Stimulated activated CD8-positive, alpha-beta memory T cell treated with anti-CD3 and anti-CD28 coated beads, Interleukin-2, amount 100 ng/mL, for 48 hours (primary cell): ENCODE data around the gene ALOX5.

Experiments used
- DNase-seq, 2 donors: peaks; one replicate each; pipeline ENCODE4 v3.0.0-alpha.2; 2020; ENCODE audit warnings: low read depth in 2 of 2

Gene ALOX5

DNA sequence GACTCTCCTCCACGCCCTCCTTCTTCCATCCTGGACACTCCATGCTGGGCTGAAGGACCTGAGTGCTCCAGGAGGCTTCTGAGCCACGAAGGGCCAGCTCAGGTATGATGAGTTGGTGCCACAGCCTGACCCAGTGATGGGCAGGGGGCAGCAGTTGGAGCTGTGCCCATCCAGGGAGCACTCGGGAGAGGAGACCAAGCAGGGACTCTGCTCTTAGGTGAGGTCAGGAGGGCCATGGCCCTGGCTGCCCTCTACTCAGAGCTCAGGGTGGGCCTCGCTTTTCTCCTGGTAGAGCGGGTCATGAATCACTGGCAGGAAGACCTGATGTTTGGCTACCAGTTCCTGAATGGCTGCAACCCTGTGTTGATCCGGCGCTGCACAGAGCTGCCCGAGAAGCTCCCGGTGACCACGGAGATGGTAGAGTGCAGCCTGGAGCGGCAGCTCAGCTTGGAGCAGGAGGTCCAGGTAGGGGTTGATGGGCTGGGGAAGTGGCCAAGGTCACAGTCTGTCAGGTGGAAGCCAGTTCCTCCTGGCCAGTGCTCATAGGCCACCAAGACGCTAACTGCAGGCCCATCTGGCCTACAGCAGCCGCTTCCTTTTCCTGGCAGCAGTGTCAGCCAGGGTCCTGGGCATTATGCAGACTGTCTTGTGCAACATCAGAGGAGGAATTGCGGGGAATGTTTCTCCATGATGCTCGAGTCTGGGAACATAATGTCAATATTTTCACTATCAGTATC is 50.8 kb downstream of the ALOX5 start:
- DNase-seq, result no peak

DNA sequence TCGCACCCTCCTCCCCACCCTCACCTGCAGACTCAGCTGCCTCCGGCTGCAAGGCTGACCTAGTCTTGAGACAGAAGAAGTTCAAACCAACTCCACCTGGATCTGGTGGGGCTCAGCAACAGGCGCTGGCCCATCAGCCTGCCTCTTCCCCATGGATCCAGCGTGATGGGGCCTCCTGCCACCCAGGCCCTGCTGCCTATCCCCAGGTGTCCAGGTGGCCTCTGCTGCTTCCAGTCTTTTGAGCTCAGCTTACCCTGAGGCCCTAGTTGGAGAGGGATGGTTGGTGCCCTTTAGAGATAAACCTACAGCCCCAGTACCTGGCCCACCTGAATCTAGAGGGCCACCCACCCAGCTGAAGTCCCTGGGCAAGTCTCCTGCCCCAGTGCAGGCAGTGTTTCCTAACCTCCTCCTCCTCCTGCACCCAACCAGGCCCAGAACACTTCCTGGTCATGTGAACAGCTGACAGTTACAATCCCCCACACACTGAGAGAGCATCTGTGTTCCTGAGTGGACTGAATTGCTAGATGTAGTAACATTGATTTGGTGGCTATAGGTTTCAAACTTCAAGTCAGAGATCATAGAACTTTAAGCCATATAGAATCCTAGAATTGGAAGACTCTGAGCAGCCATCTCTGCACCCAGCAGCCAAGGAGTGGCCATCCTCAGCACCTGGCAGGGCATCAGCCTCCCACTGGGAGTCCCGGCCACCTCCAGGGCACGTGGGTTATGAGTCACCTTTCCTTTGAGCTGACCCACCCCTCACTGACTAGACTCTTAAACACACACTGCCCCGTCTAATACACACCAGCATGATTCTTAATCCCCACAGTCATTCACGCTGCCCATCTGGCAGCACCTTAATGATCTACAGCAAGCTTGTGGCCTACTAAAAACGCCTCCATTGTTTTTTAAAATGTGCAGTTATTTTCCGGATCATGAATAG is 51.9 kb downstream of the ALOX5 start:
- no peak for DNase-seq

DNA sequence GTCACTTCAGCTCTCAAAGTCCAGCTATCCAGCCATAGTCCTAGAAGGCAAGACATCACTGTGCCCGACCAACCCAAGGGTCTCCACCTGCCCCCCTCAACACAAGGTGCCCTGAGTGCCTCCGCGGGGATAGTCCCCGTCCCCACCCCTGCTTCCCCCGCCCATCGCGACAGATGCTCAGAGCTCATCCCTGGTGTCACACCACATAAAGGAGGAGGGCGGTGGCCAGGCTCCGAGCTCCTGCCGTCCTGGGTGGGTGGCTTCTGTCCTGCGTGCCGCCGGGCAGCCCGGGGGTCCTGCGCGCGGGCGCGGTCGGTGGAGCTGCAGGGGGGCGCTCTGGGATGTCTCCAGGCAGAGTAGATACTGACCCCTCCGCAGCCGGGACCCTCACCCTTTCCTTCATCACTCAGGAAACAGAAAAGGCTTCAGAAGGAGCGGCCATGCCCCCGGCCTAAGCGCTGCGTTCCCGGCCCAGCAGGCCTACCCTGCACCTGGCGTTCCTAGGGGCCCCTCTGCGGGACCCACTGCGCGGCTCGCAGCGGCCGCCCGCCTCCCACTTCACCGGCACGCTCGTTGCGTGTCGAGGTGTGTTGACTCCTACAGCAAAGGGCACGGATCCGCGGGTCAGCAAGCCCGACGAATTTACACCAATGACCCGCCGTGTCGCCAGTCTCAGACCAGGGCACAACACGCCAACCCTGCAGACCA is 53.4 kb downstream of the ALOX5 start:
- DNase-seq, result no peak

DNA sequence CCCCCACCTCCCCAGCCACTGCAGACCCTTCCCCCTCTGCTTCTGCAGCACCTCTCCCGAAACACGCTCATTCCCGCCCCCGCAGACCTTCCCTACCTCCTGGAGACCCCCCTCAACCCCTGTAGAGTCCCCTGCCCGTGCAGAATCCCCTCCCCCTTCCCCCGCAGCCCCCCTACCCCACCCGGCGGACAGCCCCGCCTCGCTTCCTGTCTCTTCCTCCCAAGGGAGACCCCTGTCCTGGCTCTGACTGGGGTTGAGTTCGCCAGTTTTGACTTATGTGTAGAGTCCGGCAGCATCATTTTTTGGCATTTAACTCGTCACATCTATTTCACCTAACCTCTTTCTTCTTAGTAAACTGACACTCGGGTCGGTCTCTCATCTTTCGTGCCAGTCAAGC is 54.0 kb downstream of the ALOX5 start:
- DNase-seq, result no peak

DNA sequence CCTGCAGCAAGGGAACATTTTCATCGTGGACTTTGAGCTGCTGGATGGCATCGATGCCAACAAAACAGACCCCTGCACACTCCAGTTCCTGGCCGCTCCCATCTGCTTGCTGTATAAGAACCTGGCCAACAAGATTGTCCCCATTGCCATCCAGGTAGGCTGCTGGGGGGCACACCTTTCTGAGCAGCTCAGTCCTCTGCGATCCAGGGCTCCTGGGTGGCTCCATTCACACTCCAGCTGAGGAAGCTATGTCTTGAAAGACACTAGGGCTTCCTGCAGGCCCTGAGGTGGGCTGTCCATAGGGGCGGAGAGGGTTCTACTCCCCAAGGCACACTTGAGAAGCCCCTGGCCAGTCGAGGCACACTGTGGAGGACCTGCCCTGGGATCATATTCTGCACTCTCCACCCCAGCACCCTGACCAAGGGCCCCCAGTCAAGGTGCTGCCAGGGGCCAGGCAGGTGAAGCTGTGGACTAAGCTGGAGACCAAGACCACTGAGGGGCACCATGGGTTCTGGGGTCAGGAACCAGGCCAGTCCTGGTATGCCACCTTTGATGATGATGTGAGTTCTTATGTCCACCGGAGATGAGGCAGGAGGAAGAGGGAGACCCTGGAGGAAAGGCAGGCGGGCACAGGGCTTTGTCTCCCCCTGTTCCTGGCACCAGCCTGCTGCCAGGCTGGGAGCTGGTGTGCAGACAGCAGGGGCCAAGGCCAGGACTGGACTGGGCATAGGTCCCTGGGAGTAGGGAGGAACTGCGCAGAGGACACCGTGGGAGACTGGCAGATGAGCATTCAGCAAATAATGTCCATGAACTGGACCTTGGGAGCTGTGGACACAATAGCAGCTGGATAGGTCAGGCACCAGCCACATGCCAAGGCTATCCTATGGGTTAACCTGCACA is 54.8 kb downstream of the ALOX5 start:
- no peak for DNase-seq

DNA sequence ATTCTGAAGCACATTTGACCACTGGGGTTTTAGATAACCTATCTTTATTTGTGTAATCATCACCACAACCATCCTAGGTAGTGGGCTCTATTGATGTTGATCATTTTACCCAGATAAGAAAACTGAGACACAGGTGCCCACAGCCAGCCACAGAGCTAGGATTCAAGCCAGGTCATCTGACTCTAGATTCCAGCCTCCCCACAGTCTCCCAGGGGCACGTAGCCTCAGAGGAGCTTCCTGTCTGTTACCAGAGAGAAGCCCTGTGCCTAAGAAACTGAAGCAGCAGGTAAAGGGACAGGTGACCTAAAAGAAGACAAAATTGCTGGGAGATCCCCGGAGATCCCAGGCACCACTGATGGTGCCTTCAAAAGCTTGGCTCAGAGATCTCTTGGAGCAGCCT is 55.8 kb downstream of the ALOX5 start:
- no peak for DNase-seq

DNA sequence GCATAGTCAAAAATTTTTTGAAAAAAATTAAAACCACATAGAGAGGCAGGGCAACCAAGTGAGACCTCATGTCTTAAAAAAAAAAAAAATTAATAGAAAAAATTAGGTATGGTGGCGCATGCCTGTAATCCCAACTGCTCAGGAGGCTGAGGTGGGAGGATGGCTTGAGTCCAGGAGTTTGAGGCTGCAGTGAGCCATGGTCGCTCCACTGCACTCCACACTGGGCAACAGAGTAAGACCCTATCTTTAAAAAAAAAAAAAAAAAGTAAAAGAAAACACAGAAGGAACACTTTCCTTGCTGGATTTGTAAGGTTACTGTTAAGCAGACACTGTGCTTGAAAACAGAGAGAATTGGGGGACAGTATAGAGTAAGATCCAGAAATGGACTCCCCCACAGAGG is 58.1 kb downstream of the ALOX5 start:
- DNase-seq, result no peak

DNA sequence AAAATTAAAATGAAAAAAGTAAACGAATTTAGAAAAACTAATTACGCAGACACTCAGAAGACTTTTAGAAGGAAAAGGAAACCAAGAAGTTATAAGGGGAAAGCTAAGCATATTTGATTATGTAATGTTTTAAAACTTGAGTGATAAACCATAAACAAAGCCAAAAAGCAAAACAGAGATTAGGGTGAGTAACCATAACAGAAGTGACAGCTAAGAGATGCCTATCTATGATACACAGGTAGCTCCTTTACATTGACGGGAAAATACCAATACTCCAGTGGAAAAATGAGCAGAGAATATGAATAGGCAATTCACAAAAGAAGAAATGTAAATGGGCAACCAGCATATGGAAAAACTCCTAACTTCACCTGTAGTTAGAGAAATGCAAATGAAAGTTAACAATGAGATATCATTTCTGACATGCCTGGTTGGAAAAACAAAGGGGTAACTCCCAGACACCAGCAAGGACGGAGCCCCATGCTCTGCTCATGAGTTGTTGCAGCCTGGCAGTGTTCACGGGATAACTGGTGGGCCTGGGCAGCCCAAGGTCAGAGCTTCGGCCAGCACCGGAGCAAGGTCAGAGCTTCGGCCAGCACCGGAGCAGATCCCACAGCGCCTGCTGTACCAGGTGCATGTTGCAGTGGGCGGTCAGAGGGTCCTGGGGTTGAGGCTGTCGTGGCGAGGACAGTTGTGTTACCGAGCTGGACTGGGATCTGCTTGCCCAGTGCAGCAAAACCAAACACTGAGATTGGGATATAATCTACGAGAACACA is 58.9 kb downstream of the ALOX5 start:
- no peak for DNase-seq

DNA sequence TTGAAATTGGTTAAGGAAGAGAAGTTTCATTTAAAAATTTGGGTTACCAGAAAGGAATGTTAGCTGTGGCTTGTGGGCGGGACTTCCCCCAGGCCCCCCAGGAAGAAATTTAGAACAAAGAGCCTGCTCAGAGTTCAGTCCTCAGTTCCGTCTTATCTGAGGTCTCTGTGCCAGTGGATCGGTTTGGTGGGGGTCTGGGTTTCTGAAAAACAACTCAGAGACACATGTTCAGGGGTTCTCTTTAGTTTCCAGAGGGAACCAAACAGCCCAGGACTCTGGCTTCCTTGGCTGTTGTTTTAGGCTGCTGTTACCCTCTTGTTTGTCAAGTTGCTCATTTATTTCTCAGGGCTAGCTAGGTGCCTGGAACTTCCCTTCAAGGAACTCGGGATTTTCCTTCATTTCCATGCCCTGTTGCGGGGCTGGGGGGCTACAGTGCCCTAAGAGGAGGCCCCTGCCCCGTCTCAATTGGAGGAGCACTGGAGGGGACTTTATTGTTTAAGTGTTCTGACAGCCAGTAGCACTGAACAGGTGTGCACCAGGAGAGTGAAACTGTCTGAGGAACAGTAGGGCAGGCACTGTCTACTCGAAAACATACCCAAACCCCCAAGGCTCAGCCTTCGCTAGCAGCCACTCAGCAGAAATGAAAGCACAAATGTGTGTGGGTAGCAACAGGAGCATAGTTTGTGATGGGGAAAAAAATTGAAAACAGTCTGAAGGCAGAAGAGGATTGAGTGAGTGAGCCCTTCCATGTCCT is 59.9 kb downstream of the ALOX5 start:
- DNase-seq, result no peak

DNA sequence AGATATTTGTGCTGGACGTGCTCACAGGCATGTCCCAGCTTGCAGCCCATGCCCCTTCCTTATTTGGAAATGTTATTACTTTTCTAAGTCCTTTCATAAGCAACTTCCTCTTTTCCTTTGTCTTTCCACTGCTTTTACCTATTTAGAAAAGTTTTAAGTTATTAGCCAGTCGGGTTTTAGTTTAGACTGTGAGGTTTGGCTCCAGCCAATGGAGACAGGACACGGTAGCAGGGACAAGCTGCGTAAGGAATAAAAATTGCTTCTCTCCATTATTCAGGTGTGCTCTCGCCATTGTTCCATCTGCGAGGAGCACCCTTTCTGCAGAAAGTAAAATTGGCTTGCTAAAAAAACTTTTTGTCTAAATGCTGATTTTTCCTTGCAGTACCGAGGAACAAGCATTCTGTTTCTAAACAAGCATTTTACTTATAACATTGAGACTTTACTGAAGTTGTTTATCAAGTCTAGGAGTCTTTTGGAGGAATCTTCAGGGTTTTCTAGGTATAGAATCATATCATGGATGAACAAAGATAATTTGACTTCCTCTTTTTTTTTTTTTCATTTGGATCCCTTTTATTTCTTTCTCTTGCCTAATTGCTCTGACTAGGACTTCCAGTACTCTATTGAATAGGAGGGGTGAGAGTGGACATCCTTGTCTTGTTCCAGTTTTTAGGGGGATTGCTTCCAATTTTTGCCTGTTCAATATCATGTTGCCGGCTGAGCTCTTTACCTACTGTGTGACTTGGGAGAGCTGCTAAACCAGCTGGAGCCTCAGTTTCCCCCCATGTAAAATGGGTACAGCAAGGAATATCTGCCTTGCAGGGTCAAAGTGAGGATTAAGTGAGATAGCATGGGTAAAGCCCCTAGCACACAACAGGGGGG is 63.8 kb downstream of the ALOX5 start:
- DNase-seq, result no peak

DNA sequence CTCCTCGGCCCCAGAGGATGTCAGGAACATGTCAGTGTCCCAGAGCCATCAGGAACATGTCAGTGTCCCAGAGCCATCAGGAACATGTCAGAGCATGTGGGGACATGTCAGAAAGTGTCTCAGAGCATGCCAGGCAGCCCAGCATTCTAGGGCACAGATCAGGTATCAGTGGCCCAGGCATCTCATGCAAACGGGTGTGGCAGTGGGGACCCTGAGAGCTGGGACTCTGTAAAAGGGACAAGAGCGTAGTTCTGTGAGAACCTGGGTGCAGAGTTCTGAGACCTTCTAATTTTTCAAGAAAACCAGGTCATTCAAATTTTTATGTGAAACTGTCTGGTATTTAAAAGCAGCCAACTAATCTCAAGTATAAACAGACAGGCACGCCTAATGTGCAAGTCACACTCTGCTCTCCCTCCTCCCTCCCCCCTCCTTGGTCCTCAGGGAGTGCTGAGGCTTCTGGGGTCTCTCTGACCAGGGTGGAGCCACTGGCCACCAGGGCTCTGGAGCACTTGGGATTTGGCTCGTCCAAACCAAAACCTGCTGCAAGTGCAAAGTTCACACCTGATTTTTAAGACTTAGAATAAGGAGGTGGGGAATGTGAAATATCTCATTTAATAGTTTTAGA is 64.6 kb downstream of the ALOX5 start:
- no peak for DNase-seq

DNA sequence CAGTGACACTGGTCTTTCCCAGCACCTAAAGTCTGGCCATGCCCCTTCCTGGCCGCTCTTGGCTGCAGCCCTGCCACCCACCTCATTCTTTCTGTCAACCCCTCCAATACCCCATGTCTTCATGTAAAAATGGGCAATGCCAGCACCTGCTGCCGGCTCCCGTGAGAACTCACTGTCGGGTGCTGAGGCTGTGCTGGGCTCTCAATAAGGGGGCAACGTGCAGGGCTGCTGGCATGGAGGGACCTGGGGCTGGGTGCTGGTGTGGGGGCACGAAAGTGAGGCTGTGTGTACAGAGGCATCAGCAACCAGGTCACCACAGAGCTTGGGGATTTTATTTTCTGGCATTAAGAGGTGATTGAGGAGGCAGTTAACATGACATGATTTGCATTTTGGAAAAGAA is 65.3 kb downstream of the ALOX5 start:
- no peak for DNase-seq

DNA sequence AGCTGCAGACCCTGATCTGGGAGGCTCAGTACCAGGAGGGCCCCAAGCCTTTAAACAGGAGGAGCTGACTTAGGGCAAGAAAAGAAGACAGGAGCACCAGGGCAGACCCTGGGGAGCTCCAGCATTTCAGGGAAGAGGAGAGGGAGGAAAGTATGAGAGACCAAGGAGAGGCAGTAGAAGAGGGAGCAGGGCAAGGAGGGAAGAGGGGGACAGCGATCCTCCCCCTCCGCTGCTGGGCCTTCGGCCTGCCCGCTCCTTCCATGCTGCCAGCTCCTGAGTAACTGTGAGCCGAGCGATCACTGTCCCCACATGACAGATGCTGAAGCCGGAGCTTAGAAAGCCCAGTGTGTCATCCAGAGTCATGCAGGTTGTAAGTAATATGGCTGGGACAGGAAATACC is 65.9 kb downstream of the ALOX5 start:
- no peak for DNase-seq

DNA sequence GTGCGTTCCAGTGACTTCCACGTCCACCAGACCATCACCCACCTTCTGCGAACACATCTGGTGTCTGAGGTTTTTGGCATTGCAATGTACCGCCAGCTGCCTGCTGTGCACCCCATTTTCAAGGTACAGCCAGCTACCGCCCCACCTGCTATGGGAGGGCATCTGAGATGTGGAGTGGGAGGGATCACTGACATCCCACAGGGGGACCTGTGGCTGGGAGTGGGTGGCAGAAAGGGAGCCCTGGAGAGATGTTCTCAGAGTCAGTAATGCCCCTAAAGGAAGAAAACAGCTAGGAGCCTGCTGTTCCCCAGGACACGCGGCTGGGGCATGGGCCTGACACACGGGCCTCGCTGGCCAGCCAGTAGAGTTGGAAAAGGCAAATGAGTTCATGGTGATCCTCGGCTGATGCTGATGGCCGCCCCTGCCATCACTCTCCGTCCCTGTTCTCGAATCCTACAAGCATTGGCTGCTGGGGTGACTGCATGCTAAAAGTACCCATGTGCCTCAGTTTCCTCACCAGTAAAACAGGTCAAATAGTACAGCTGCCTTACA is 66.6 kb downstream of the ALOX5 start:
- DNase-seq, result no peak

DNA sequence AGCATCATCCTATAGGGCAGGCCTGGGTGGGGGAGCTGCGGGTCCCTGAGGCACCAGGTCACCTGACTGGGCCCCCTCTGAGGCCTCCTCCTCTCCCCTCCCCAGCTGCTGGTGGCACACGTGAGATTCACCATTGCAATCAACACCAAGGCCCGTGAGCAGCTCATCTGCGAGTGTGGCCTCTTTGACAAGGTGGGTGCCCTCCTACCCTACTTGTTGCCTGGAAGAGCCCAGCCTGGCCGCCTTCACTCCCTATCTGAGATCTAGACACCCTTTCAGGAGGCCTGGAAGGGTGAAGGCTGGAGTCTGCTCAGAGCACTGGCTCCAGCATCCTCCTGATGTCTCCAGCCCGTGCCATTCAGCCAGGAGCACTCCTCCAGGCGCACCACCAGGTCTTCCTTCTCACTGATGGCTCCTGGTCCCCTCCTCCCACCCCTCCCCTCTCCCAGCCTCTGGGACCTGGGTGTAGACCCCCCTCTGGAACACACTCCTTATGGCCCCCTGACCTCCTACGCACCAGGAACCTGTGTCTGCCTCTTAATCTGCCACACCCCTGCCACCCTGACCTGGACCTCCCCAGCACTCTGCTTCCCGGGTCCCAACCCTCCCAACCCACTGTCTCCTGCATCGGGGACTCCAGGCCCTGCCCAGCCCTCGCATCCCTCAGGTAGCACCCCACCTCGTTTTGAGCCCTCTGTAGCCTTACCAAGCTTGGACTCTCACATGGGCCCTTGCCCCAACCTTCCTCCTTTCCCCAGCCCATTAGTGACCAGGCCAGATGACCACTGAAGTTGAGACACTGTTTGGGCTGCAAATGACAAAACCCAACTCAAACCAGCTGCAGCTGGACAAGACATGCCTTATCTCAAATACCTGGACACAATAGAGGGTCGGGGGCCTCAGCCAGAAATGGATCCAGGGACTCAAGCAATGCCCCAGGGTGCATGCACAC is 67.5 kb downstream of the ALOX5 start:
- no peak for DNase-seq

DNA sequence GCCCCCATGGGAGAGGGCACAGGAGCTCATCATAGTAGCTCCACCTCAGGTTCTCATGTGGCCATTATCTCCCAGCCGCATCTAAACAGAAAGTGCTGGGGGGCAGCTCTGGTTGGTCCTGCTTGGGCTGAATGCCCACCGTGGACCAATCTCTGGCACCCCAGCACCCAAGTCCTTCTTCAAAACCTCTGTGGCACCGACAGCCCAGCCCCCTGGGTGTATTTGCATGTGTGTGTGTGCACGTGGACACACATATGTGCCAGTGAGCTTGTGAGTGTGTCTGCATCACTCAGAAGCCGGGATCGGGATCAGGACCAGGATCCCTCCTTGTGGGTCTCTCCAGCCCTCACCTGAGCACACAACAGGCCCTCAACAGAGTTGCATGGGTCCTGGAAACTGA is 68.2 kb downstream of the ALOX5 start:
- DNase-seq, result no peak

DNA sequence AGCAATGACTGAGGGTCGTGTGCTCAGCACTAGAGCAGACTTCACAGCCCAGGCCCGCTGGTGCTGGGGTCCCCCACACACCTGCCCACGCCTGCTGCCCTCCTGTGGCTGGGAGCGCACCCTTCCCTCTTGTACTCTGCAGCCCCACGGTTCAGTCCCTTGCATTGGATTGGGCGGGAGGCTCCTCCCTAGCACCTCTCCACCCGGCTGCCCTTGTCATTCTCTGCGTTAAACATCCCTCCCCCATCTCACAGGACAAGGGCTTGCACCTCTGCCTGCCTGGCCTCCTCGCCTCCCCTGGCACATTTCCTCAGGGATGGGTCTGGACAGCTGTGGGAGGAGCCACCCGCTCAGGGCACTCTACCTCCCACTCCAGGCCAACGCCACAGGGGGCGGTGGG is 68.6 kb downstream of the ALOX5 start:
- DNase-seq, result no peak
